Upper lobe of left lung (tissue), 6 donors: ENCODE data around the gene CARM1. TPM values are rescaled to one million over a fixed set of nuclear protein-coding genes. Genes with fewer than 3 reads are reported as not detected.

ENCODE experiments used
- ATAC-seq, 2 donors: fragments of 200-7000 bp; cut with Tn5 transposase; one replicate each; pipeline ENCODE4 v1.9.1; 2022; ENCODE audit warnings: mild to moderate bottlenecking in 2 of 2, moderate library complexity in 2 of 2; ENCODE audit not compliant: low FRiP score in 2 of 2
- DNase-seq, 2 donors: peaks; one replicate each; pipeline ENCODE4 v3.0.0-alpha.2; 2019 to 2020
- H3K27ac ChIP-seq, 4 donors: fragments of 200-600 bp; sonication (generic); one replicate each; pipeline ENCODE4 v1.5.1; 2016 to 2019
- H3K27me3 ChIP-seq, 4 donors: fragments of 200-600 bp; sonication (generic); one replicate each; pipeline ENCODE4 v1.5.1; 2017 to 2019
- H3K36me3 ChIP-seq, 4 donors: fragments of 200-600 bp; sonication (generic); one replicate each; pipeline ENCODE4 v1.5.1; 2016 to 2019
- H3K4me1 ChIP-seq, 4 donors: fragments of 200-600 bp; sonication (generic); one replicate each; pipeline ENCODE4 v1.5.1; 2018 to 2019
- H3K4me3 ChIP-seq, 4 donors: fragments of 200-600 bp; sonication (generic); one replicate each; pipeline ENCODE4 v1.5.1; 2017 to 2019; ENCODE audit warnings: mild to moderate bottlenecking in 2 of 4, moderate library complexity in 1 of 4
- H3K9me3 ChIP-seq, 4 donors: fragments of 200-600 bp; sonication (generic); one replicate each; pipeline ENCODE4 v1.5.1; 2018 to 2019
- EP300 ChIP-seq, 4 donors: sonication (generic); formaldehyde crosslinking; IDR thresholded peaks; one replicate each; pipeline ENCODE4 v1.5.1; 2017; ENCODE audit warnings: antibody characterized with exemption in 4 of 4, control low read depth in 2 of 4
- POLR2A ChIP-seq, 4 donors: fragments of 450-650 bp; IDR thresholded peaks; one replicate each; pipeline ENCODE4 v1.5.1; 2016 to 2017; ENCODE audit warnings: antibody characterized with exemption in 4 of 4, mild to moderate bottlenecking in 2 of 4
- POLR2AphosphoS5 ChIP-seq, 2 donors: sonication (generic); formaldehyde crosslinking; IDR thresholded peaks; one replicate each; pipeline ENCODE4 v1.5.1; 2017; ENCODE audit warnings: antibody characterized with exemption in 2 of 2
- WGBS, 2 donors: methylation state at CpG; one replicate each; pipeline ENCODE4 v1.1.5; 2017 to 2018; 5-methylcytosine and 5-hydroxymethylcytosine counted together
- total RNA-seq, 6 donors: library from RNA; depleted of rRNA in 4 of 6; stranded (reverse); fragments of >200 nt in 4 of 6; gene quantifications; one replicate each; pipeline versions ENCODE4 v1.1.0 to v1.2.1, GENCODE V29; 2016 to 2021
- TF ChIP-seq, protein P1 (sequence below), 6 experiments: fragments of 450-650 bp in 4 of 6; fragments of 200-600 bp in 2 of 6; sonication (generic) in 2 of 6; IDR thresholded peaks; one replicate each; pipeline ENCODE4 v1.5.1; 2016 to 2019; ENCODE audit warnings: antibody characterized with exemption in 6 of 6
- donor health status: DM: no; HTN: no; CAD: no; lungs with moderate emphysema.
- donor health status: DM: no; HTN: yes; CAD: no; lungs with severe emphysema.

Gene CARM1
- total RNA-seq, 6 donors from 2014 or later = 19.0 to 30.6 (median 25.3) TPM

DNA sequence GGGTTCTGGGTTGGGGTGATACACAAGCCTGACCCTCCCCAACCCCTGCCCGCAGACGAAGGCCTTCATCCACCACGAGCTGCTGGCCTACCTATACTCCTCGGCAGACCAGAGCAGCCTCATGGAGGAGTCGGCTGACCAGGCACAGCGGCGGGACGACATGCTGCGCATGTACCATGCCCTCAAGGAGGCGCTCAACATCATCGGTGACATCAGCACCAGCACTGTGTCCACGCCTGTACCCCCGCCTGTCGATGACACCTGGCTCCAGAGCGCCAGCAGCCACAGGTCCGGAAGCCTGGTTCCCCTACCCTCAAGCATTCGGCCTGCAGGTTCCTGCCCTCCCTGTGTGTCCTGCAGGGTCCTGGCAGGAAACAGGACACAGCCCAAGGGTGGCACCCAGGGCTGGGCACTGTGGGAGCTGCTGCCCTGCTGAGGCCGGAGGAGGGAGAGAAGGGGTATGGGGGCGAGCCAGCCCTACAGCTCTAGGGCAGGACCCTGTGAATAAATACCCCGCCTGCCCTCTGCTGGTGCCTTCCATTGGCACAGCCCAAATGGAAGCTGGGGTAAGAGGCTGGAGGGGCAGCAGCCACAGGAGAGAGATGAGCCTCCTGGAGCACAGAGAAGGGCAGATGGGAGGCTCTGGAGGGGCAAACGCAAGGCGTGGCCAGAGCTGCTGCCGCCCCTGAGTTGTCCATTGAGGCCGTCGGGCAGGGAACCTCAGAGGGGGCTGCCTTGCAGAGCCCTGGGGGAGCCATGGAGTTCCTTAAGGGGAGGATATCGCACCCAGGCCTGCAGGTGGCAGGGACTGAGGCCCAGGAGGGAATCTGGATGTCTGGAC is 42.2 kb upstream of the CARM1 start:
- H3K27ac ChIP-seq = no peak overlapping the region
- H3K36me3 ChIP-seq = peaks cover 48 to 97% (median 86%) of the 10 kb centered on the region in 4 donors
- no peak overlapping the region for H3K4me3 ChIP-seq
- no peaks in the 10 kb centered on the region for H3K9me3 ChIP-seq
- WGBS, 2 donors = 91 to 95% methylated on average over 18 to 26 of the region's 26 CpGs
- no peaks in the 10 kb centered on the region for H3K27me3 ChIP-seq
- DNase-seq = peak in 1 of 2 donors; percentile 73
- ATAC-seq = peak in 1 of 2 donors; percentile 1
- no peaks in the 10 kb centered on the region for H3K4me1 ChIP-seq
- no peak for TF ChIP-seq POLR2A (IDR thresholded peaks at IDR 0.05)
- TF ChIP-seq, protein P1, sequence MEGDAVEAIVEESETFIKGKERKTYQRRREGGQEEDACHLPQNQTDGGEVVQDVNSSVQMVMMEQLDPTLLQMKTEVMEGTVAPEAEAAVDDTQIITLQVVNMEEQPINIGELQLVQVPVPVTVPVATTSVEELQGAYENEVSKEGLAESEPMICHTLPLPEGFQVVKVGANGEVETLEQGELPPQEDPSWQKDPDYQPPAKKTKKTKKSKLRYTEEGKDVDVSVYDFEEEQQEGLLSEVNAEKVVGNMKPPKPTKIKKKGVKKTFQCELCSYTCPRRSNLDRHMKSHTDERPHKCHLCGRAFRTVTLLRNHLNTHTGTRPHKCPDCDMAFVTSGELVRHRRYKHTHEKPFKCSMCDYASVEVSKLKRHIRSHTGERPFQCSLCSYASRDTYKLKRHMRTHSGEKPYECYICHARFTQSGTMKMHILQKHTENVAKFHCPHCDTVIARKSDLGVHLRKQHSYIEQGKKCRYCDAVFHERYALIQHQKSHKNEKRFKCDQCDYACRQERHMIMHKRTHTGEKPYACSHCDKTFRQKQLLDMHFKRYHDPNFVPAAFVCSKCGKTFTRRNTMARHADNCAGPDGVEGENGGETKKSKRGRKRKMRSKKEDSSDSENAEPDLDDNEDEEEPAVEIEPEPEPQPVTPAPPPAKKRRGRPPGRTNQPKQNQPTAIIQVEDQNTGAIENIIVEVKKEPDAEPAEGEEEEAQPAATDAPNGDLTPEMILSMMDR (IDR thresholded peaks at IDR 0.05) = peak in 1 of 6 experiments; percentile 6

DNA sequence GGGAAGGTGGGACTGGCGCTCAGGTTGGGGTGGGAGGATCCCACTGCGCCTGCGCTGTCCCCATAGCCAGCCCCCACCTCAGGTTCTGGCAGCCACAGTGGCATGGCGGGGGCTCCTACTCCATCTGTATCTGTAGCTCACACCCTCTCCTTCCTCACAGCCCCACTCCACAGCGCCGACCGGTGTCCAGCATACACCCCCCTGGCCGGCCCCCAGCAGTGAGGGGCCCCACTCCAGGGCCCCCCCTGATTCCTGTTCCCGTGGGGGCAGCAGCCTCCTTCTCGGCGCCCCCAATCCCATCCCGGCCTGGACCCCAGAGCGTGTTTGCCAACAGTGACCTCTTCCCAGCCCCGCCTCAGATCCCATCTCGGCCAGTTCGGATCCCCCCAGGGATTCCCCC is 41.4 kb upstream of the CARM1 start:
- peak in 1 of 2 donors; percentile 6 for ATAC-seq
- no peak overlapping the region for H3K4me3 ChIP-seq

DNA sequence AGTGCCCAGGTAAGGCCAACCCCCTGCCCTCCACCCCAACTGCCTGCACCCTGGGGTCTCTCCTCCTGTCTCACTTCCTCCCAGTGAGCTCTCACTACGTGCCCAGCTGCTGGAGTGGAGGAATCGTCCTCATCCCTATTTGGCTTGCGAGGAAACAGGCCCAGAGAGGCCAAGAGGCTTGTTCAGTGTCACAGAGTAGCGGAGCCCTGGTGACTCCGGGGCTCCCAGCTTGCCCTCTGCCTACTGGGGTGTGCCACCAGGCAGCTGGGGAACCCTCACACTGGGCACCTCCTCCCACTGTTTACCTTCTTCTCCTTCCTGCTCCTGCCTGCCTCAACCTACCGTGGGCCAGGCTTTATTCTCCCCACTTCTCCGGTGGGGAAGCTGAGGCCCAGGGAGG is 41.0 kb upstream of the CARM1 start:
- Histone ChIP-seq H3K4me1 (peaks cover 0 to 10% (median 4%) of the 10 kb centered on the region in 4 donors), H3K4me3 (no peak overlapping the region), H3K27ac (no peak overlapping the region), H3K9me3 (no peaks in the 10 kb centered on the region), H3K27me3 (no peaks in the 10 kb centered on the region), H3K36me3 (peaks cover 36 to 89% (median 75%) of the 10 kb centered on the region in 4 donors)
- no peak for TF ChIP-seq POLR2AphosphoS5 (IDR thresholded peaks at IDR 0.05)
- TF ChIP-seq EP300 (IDR thresholded peaks at IDR 0.05) = no peak
- TF ChIP-seq, protein P1 (IDR thresholded peaks at IDR 0.05) = no peak
- no peak for TF ChIP-seq POLR2A (IDR thresholded peaks at IDR 0.05)
- DNase-seq (no peak), ATAC-seq (no peak)
- 96 to 100% methylated on average over 2 to 7 of the region's 7 CpGs for WGBS, 2 donors

More for the DNA sequence above, 41.4 kb upstream of the CARM1 start:
- H3K36me3 ChIP-seq = peaks cover 40 to 93% (median 79%) of the 10 kb centered on the region in 4 donors
- H3K27ac ChIP-seq = no peak overlapping the region
- H3K9me3 ChIP-seq = no peaks in the 10 kb centered on the region
- WGBS, 2 donors = 78 to 95% methylated on average over 5 to 6 of the region's 16 CpGs
- DNase-seq = peak in 1 of 2 donors; percentile 55
- no peaks in the 10 kb centered on the region for H3K27me3 ChIP-seq
- TF ChIP-seq, protein P1 (IDR thresholded peaks at IDR 0.05) = no peak
- TF ChIP-seq POLR2AphosphoS5 (IDR thresholded peaks at IDR 0.05) = no peak
- TF ChIP-seq EP300 (IDR thresholded peaks at IDR 0.05) = no peak
- TF ChIP-seq POLR2A (IDR thresholded peaks at IDR 0.05) = no peak
- H3K4me1 ChIP-seq = peaks cover 0 to 6% (median 2%) of the 10 kb centered on the region in 4 donors

DNA sequence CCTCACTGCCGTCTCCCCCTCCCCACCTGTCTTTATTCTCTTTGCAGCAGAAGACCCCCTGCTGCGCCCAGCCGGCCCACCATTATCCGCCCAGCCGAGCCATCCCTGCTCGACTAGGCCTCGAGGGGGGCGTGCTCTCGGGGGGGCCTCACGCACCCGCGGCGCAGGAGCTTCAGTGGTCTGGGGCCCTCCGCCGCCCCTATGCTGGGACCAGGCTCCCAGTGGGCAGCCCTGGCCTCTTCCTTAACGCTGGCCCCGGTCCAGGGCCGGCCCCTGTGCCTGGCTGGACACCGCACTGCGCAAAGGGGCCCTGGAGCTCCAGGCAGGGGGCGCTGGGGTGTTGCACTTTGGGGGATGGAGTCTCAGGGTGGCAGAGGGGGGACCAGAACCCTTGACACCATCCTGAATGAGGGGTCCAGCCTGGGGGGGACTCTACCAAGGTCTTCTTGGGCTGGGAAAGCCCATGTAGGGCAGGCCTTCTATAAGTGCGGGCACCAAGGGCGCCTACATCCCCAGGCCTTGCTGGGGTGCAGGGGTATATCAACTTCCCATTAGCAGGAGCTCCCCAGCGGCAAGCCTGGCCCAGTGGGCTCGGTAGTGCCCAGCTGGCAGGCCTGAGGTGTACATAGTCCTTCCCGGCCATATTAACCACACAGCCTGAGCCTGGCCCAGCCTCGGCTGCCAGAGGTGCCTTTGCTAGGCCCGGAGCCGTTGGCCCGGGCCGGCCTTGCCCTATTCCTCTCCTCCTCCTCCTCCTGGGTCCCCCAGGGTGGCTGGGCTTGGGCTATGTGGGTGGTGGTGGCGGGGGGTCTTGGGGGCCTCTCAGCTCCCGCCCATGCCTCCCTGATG is 40.2 kb upstream of the CARM1 start:
- no peak for TF ChIP-seq POLR2AphosphoS5 (IDR thresholded peaks at IDR 0.05)
- no peak for TF ChIP-seq EP300 (IDR thresholded peaks at IDR 0.05)
- TF ChIP-seq POLR2A (IDR thresholded peaks at IDR 0.05) = no peak
- TF ChIP-seq, protein P1 (IDR thresholded peaks at IDR 0.05) = no peak
- Histone ChIP-seq H3K27me3 (no peaks in the 10 kb centered on the region), H3K27ac (no peak overlapping the region), H3K4me3 (no peak overlapping the region), H3K36me3 (peaks cover 33 to 81% (median 67%) of the 10 kb centered on the region in 4 donors), H3K4me1 (peaks cover 0 to 12% (median 4%) of the 10 kb centered on the region in 4 donors), H3K9me3 (no peaks in the 10 kb centered on the region)
- 93 to 96% methylated on average over 8 to 23 of the region's 33 CpGs for WGBS, 2 donors
- no peak for ATAC-seq
- DNase-seq = peak in 1 of 2 donors; percentile 81
